VCaP (cell line): Measurements from ENCODE around the gene GJB6.

Experiments
- H3K27ac ChIP-seq: fragments of 450-650 bp; 2 replicates; pipeline ENCODE4 v1.5.1; 2017
- TF ChIP-seq, protein P1 (sequence below): fragments of 450-650 bp; conservative IDR thresholded peaks from 2 replicates; pipeline ENCODE4 v1.5.1; 2017; ENCODE audit warnings: mild to moderate bottlenecking, moderate library complexity

GJB6 gene

DNA sequence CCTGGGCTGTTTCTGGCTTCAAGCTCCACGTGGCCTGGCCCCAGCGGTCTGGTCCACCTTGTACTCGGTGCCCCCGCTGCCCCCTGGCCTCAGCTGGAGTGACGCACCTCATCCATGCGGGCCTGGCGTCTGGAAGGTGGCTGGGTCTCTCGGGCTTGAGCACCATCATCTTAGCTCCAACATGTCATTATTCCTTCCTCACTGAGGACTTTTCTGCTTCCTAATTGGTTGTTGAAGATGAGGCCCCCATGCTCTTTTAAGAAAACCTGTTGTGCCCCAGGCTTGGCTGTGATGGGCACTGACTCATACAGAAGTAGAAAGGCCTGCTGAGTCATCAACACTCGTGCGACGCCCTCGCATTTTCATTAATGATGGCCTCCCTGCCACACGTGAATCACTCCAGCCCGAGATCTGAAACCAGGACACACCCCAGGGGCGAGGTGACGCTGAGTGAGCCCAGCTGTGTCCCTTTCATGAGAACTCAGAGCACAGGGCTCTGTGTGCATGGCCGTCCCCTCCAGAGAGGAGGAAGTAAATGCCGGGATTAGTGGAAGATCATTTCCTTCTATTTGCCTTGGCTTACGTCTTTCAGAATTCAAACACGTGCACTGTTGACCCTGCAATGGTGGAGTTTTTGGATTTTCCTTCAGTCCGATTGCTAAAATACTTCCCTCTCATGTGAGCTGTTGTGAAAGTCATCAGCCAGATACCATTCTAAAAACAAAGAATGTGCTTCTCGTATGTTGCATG is 57.3 kb downstream of the GJB6 start:
- TF ChIP-seq, protein P1, sequence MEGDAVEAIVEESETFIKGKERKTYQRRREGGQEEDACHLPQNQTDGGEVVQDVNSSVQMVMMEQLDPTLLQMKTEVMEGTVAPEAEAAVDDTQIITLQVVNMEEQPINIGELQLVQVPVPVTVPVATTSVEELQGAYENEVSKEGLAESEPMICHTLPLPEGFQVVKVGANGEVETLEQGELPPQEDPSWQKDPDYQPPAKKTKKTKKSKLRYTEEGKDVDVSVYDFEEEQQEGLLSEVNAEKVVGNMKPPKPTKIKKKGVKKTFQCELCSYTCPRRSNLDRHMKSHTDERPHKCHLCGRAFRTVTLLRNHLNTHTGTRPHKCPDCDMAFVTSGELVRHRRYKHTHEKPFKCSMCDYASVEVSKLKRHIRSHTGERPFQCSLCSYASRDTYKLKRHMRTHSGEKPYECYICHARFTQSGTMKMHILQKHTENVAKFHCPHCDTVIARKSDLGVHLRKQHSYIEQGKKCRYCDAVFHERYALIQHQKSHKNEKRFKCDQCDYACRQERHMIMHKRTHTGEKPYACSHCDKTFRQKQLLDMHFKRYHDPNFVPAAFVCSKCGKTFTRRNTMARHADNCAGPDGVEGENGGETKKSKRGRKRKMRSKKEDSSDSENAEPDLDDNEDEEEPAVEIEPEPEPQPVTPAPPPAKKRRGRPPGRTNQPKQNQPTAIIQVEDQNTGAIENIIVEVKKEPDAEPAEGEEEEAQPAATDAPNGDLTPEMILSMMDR: no peak
- H3K27ac ChIP-seq: no peak overlapping the region; the same call in 1 of the 2 replicates

DNA sequence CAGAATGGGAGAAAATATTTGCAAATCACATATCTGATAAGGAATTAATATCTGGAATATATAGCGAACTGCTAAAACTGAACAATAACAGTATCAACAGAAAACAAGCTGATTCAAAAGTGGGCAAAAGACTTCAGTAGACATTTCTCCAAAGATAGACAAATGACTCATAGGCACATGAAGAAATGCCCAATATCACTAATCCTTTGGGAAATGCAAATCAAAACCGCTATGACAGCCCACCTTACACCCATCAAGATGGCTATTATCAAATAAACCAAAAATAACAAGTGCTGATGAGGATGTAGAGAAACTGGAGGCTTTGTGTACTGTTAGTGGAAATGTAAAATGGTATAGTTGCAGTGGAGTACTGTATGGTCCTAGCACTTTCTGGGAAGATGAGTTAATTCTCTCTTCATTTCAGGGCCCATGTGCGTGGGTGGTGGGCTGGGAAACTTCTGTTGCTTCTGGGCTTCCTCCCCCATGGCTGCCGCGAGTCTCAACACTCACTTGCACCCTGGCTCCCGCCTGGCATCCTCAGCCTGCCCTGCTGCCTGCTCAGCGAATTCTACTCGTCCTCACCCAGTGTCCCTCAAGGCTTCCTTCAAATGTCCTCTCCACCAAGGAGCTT is 58.9 kb downstream of the GJB6 start:
- TF ChIP-seq, protein P1: no peak
- H3K27ac ChIP-seq: no peak overlapping the region
